HG03103 (cell line): Measurements from ENCODE around the gene H6PD.

Experiments
- ATAC-seq: cut with Tn5 transposase; IDR thresholded peaks from one replicate; pipeline ENCODE4 v1.9.1; 2021; ENCODE audit warnings: low read depth; ENCODE audit not compliant: unreplicated experiment

The H6PD gene

DNA sequence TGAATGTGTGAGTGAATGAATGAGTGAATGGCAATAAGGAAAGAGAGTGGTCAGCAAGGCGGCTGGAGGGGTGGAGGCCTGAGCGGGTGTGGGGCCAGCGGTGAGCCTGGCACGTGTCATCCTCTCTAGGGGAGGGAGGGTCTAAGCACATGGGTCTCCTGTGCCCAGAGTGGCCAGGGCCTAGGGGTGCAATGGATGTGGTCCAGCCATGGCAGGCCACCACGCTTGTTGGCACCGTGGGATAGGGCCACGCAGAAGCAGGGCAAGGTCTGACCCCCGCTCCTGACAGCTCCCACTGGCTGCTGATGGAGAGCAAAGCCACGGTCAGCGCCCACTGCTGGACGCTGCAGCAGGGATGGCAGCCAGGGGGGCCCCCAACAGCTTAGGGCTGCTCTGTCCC lies 38.6 kb downstream of the H6PD start:
- no peak for ATAC-seq

DNA sequence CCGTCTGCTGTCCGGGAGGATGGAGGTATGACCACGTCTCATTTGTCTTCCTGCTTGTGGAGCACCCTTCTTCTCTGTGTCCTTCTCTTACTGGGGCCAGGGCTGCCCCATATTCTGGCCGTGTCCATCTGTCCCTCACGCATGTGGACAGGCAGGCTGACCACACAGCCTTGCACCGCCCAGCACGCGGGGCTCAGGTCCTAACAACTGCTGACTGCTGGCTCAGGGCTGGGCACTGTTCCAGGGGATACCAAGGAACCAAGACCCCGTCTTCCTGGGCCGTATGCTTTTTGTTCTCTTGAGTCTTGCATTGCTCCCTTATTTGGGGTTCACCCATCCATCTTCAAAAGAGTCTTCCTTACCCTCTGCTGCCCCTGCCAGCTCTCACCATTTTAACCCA lies 40.6 kb downstream of the H6PD start:
- ATAC-seq = no peak

DNA sequence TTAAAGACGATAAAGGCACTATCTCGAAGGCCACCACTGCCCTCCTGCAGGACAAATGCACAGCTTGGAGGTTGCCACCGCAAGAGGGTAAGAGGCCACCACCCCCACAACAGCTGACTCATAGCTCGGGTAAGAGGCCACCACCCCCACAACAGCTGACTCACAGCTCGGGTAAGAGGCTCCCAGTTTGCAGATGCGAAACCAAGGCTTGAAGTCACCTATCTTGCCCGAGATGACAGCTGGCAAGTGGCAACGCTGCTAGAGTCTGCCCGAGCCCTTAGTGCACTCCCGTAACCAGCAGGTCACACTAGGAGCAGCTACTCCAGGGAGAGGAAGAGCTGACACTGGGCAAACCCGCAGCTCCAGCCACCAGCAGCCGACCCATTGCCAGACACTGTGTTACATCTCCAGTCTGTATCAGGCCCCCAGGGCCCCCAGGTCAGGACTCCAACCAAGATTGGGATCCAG lies 41.0 kb downstream of the H6PD start:
- peak; percentile 61 for ATAC-seq

DNA sequence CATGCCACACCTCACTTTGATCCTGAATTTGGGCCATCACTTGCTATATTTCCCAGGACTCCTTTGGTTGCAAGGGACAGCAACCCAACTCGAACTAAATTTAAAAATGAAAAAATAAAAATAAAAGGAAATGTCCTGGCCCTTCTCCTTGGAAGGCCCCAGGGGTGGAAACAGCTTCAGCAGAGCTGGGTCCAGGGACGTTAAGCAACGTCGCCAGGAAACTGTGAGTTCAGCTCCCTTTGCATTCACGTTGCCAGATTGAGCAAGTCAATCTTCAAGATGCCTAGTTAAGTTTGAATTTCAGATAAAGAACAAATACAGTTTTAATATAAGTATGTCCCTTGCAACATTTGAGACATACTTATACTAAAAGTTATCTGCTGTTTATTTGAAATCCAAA lies 43.5 kb downstream of the H6PD start:
- no peak for ATAC-seq

DNA sequence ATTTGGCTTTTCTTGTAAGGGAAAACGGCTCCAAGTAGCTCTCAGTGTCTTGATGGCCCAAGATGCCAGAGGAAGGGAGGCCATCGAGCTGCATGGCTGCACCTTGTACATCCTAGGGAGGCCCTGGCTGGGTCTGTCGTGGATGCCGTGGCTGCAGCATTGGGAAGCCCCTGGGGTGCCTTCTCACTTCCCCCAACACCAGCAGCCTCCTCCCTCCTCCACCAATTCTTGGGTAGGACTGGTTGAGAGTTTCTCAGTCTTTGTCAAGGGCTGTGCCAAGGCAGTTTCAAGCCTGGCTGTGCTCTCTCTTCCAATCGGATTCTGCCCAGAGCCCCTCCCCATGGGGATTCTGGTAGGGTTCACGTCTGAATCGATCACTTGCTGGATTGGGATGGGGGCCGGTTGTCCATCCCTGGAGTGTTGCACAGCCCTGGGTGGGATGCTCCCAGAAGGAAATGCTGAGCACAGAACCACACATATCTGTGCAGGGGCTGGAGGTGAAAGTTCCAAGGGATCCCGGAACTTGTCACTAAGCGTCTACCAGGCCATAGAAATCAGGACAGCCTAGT lies 44.1 kb downstream of the H6PD start:
- ATAC-seq = no peak

DNA sequence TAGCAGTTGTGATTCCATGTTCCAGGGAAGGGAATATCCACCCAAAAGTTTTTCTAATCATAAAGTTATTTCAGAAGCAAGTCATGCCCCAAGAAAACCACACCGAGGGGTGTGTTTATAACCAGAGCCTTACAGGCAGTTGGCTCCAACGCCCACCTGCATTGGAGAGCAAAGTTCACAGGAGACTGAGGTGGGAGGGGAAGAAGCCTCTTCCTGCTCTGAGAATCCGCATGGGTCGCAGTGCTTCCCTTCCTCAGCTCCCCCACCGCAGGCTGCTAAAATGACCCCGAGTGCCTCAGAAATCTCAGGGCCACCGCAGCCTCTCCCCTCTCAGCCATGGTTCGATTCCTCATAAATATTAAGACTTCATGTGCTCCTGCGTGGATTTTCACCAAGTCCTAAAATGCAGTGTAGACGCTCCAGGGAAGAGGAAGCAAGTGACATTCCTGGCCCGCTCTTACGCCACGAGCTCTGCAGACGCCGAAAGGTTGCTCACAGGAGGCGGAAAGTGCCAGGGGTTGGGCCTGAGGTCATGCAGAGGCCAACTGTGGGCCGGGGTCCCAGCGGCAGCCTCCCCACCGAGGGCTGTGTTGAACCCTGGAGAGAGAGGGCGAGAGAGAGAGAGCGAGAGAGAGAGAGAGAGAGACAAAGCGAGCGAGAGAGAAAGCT lies 44.7 kb downstream of the H6PD start:
- no peak for ATAC-seq

DNA sequence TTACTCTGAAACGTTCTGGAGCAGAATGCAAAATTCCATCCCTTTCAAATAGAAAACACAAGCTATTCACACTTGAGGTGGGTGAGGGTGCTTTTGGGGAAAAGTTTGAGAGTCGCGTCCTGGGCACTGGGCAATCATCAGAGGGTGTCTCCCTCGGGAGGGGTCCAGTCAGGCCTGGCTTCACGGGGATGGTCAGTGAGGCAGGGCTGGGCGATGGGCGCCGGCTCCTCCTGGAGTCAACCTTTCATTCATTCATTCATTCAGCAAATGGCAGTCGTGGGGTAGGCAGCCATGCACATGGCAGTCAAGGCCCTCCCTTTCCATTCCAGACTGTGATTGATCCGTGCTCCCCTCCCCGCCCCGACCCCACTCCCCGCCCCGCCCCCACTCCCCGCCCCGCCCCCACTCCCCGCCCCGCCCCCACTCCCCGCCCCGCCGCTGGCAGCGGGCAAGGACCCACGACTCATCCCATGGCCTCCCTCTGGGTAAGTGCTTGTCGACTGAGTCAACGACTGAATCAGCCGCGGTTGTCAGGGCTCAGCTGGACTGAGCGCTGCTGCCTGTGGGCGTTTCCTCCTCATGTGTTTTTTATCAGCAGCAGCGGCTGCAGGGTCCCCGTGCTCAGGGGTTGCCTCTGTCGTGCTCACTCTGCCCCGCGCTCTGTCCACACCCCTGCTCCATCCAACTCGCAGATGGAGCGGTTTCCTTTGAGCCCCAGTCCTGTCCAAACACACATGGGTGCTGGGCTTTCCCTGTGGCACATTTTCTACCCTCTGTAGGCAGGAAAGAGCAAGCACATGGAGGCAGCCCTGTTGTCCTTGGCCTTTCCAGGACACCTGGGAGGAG lies 45.7 kb downstream of the H6PD start:
- no peak for ATAC-seq

DNA sequence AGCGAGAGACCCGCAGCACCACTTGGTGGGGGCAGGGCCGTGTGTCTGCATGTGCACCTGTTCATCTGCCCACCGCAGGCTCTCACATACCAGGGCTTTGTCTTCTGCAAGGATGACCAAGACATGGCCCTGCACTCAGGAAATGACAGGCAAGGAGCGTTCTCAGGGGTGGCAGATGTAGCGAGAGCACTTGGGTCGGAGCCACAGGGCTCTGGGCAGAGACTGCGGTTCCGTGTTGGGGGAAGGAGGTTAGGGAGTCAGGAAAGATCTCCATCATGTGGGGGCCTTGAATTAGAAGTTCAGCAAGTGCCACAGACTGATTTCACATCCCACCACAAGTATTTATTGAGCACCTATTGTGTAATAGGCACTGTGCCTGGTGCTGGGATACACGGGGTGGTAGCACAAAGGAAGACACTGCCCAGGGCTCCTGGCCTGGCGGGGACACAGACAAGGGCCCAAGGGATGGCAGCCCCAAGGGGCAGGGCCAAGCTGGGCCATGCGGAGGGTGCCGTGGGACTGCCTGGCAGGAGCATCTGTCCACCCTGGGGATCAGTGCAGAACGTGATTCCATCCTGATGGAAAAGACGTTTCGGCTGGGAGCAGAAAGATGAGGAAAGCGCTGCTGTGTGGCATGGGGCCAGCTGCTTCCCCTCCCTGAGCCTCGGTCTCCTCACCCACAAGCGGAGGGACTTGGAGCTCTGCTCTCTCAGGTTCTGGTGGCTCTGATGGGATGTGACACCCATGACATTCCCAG lies 46.7 kb downstream of the H6PD start:
- no peak for ATAC-seq

DNA sequence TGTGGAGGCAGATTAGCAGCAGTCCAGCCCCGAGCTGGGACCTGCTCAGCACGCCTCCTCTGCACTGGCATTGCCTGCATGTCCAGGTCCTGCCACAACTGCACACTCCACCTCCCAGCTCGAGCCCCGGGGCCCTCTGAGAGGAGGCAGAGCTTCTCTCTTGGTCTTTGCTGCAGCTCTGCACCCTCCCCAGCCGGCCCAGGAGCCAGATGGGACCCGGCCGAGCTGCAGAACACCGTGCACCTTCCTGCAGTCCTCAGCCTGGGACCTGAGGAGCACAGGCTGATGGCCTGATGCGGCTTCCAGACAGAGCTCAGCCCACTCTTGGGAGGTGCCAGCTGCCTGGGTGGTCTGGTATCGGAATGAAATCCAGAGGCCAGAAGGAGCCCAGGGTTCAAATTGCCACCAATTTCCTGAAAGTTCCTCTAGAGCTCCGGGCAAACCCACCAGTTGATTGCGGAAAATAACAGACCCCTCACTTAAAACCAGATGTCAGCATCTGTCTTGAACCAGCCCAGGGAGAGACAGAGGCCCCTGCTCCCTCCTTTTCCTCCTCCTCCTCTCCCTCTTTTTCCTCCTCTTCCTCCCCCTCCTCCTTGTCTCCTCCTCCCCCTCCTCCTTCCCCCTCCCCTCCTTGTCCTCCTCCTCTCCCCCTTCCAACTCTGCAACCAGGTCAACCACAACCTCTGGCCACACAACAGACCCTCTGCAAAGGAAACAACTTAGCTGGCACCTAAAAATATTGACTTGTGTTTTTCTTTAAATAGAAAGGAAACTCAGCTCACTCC lies 47.5 kb downstream of the H6PD start:
- ATAC-seq = no peak

DNA sequence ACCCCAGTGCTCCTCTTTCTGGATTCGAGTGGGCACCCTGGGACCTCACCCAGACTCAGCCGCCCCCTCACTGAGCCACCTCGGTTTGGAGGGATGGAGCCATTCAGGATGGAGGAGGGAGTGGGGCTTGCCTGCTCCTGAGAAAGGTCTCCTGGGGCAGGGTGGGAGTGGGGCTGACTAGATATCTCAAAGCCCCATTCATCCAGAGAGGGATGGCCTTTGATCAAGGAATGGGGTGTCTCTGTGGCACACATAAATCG lies 48.1 kb downstream of the H6PD start:
- ATAC-seq = no peak

DNA sequence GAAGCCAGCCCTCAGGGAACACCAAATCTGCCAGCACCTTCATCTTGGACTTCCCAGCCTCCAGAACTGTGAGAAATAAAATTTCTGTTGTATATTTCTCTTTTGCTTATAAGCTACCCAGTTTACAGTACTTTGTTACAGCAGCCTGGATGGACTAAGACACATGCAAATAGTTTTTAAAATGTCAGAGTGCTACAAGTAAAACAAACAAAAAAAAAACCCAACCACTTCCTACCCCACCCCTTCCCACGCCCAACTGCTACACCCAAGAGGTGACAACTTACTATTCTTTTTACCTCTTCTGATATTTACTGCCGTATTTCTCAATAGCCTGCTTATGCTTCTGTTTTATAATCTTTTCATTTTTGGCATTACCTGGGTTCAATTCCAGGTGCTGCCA lies 49.5 kb downstream of the H6PD start:
- no peak for ATAC-seq

DNA sequence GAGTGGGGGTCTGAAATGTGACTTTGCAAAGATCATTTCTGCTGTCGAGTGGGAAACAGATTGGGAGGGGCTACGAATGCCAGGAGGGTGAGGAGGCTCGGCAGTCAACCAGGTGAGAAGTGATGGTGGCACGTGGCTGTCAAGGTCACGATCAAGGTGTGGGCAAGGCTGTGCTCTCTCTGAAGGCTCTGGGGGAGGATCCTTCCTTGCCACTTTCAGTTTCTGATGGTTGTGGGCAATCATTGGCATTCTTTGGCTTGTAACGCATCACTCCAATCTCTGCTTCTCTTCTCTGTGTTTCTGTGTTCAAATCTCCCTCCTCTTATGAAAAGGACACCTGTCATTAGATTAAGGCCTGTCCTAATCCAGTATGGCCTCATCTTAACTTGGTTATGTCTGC lies 52.0 kb downstream of the H6PD start:
- no peak for ATAC-seq

DNA sequence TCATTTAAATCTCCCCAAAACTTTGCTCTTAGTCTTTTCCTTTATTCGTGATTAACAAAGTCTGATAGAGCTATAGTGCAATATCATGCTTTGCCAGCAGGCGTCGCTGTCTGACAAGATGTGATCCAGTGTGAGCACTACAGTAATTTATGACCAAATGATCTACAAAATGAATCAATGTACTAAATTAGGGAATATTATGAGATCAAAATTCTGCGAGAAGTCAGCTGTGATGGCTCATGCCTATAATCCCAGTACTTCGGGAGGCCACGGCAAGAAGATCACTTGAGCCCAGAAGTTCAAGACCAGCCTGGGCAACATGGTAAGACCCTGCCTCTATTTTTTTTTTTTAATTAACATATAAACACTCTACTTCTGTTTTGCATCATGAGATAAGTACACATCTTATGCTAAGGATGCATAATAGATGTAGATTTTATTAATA lies 54.5 kb downstream of the H6PD start:
- ATAC-seq = no peak

DNA sequence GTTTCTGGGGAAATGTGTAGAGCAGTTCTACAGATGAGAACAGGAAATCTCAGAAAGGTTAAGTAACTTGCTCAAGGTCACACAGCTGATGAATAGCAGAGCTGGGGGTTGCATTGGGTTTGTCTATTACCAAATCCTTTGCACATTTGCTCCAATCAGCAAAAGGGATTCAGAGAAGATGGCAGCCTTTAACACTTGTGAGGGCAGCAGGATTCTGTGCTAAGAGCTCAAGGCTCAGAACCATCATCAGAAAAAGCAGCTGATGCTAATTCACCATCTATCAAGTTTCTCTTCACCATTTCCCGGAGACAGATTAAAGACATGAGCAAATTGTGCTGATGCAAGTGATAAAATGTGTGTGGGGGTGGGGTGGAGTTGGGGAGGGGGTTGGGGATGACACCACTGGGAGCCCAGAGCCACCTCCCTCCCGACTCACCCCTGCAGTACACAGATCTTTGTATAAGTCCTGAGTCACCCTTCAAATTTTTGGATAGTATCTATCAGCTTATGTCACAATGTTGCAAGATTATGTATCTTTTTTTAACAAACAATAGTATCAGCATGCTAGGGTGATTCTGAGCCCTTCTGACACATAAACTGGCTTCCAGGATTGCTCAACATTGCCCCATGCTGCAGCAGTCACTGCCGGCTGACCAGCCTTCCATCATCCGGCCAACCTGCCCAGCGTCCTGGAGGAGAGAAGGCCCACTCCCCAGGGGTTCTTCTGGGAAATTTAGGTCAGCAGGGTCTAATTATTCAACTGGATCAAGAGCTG lies 55.3 kb downstream of the H6PD start:
- ATAC-seq = no peak

DNA sequence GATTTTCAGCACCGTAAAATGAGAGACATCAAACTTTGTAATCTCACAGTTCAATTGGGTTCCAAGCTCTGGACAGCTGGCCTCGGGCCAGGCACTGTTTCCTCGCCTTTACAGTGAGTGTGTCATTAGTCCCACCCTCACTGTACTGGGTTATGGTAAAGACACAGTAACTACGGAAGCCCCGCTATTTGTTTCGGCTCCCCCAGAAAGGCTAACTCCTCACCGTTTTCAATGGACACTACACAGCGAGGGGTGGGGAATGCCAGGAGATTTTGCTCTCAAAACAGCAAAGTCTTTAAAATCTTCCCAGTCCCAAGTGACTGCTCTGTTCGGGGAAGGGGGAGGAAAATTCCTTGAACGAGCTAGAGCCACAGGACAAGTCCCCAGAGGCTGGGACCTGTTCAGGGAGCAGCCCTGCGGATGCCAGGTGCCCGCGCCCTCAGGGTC lies 57.4 kb downstream of the H6PD start:
- no peak for ATAC-seq

DNA sequence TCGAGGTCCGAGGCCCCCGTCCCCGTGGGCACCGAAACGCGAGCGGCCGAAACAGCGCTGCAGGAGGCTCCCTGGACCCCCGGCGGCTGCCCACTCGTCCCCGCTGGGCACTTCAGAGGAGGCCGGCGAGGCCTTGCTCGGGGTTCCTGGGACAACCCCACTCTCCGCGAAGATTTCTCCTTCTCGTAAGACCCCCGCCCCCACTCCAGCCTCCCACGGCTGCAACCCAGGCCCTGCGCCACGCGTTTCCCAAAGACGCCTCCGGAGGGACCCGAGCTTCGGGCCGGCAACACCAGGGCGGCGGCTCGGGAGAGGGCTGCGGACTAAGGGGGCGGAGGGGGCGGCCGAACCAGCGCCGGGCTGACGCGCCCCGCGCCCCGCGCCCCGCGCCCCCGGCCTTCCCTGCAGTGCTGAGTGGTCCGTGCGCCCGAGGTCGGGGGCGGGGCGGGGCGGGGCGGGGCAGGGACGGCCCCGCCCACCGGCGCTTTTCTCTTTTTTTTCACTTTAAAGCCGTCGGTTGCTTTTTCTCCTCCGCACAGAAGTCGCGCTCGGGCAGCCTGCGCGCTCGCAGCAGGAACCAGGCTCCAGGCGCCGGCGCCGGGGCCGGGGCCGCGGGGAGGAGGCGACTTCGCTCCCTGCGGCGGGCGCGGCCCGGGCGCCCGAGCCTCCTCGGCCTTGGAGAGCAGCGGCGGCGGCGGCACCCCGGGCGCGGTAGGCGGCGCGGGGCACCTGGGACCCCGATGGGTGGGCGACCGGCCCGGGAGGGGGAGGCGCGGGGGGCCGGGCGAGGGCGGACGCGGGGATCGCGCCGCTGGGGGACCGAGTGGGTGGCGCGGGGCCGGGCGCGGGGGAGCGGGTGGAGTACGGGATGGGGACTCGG lies 58.0 kb downstream of the H6PD start, which contains the start of gene SPSB1:
Gene SPSB1 (plus strand): TSS at position 534 of the 880 bp plus-strand sequence. CDS start 62,998 bp downstream, outside the sequence.
- no peak for ATAC-seq

DNA sequence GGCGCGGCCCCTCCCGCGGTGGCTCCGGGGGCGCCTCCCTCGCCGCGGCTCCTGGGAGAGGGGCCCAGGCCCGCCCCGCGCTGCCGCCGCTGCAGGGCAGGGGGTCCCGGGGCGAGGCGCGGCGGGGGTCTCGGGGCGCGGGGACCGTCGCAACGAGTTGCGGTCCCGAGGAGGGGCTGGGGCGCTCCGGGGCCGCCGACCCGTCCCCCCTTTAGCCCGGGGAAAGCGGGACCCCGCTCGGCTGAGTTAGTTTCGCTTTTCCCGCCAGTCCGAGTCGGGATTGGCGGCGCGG lies 58.6 kb downstream of the H6PD start:
- no peak for ATAC-seq

DNA sequence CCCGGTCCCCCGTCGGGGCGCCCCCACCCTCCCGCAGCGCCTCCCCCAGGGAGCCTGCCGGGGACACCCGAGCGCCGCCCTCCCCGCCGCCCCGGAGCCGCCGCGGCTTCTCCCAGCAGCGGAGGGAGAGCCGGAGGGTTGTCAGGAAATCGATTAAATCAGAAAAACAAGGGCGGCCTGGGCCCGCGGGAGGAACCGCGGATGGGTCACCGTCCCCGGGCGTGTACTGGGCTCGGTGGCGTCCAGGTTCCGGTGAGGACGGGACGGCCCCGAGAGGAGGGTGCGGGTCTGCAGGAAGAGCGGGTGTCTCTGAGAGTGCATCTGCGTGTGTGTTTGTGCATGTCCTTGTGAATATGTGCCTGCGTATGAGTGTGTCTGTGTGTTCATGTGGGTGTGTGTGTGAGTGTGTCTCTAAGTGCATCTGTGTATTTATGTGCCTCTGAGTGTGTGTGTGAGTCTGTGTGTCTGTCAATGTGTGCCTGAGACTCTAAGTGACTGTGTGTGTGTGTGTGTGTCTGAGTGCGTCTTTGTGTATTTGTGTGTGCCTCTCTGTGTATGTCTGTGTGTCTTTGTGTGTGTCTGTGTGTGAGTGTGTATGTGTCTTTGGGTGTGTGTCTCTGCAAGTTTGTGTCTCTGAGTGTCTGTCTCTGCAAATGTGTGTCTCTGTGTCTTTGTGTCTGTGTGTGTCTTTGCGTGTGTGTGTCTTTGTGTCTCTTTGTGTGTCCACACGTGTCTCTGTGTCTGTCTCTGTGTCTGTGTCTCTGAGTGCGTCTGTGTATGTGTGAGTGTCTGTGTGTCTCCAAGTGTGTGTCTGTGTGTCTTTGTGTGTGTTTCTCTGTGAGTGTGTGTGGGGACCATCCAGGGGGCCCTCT lies 59.2 kb downstream of the H6PD start:
- ATAC-seq = no peak
